ENCODE results near the gene CRACR2B. TPM values are rescaled to one million over a fixed set of nuclear protein-coding genes. Genes with fewer than 3 reads are reported as not detected.

Gene CRACR2B
- total and polyA plus RNA-seq, 2 of the 13 experiments (the other 11 are each of a cell fraction or from before 2014, with no cell fraction given): 14.9 to 21.0 TPM

DNA sequence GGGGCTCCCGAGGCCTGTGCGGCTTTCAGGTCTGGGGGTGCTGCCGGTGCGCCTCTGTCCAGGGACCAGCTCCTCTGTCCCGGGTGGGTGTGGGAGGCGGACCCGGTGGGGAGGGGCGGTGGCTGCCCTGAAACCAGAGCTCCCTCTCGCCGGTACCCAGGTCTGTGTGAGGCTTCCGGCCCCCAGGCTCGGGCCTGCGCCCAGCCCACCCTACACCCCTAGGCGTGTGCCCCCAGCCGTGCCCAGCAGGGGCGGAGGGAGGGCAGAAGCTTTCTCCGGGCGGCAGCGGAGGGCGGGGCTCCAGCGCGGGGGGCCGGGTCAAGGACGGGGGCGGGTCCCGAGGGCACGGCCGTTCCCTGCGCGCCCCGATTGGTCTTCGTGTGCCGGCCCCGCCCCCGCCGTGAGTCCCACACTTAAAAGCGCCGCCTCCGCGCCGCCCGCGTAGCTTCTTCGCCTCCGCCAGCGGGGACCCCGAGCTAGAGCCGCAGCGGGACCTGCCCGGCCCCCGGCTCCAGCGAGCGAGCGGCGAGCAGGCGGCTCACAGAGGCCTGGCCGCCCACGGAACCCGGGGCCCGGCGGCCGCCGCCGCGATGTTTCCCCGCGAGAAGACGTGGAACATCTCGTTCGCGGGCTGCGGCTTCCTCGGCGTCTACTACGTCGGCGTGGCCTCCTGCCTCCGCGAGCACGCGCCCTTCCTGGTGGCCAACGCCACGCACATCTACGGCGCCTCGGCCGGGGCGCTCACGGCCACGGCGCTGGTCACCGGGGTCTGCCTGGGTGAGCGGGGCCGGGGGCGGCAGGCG is 8.4 kb upstream of the CRACR2B start:
- Histone ChIP-seq H3K36me3 (replicated peaks in 1 of 2; ENCODE audit: control insufficient read depth in 1 of 2, insufficient read depth in 2 of 2, low read length in 2 of 2) (peaks cover 7 to 13% of the 10 kb centered on the region in 2 experiments; a peak in 4 of 5 replicates), H3K27me3 (ENCODE audit: control insufficient read depth in 1 of 2, insufficient read depth in 2 of 2, low read length in 2 of 2) (no peaks in the 10 kb centered on the region; a peak in 1 of 5 replicates), H3K9ac (ENCODE audit: insufficient read depth, low read depth, low read length) (peak overlapping the region; percentile 92), H4K20me1 (ENCODE audit: insufficient read depth, low read length) (peaks cover 20% of the 10 kb centered on the region), H3K9me3 (ENCODE audit: low read length) (no peaks in the 10 kb centered on the region), H3K27ac (ENCODE audit: extremely low read length, insufficient read depth, low read length) (peak overlapping the region; percentile 92), H3K4me3 (replicated peaks in 1 of 3; ENCODE audit: insufficient read depth in 1 of 3, low read depth in 2 of 3, low read length in 3 of 3) (peak overlapping the region; percentile 80 to 98 (median 94)), H2AFZ (ENCODE audit: low read length) (no peak overlapping the region), H3K4me1 (ENCODE audit: insufficient read depth, low read length) (peaks cover 24% of the 10 kb centered on the region), H3K79me2 (ENCODE audit: insufficient read depth, low read length) (peaks cover 20% of the 10 kb centered on the region), H3K4me2 (ENCODE audit: low read depth, low read length) (peak overlapping the region; percentile 98)
- ChIA-PET CTCF (ENCODE audit: low intra/inter-chr PET ratio, low total read pairs) (no interaction called here), POLR2A (interaction anchor here (0.7 to 9.2 kb wide), 27 partner anchors 9 to 443 kb away, joined by 3 to 264 read pairs (median 5); partner anchors contain the start of genes CD151, CHID1, CRACR2B and DEAF1)
- DNase-seq (ENCODE audit: low spot score) (peak; percentile 77), FAIRE-seq (no peak), ATAC-seq (peak; percentile 61)
- 3% methylated on average over 14 of the region's 96 CpGs for WGBS (ENCODE audit: low lambda C conversion rate)
- in situ Hi-C loops (cut with HindIII; ENCODE audit: extremely low pct_ligation_motif_present, low pct_unique_long_range_greater_than_20kb) (no loop called here), intact Hi-C loops (cut with micrococcal nuclease; ENCODE audit: unreplicated experiment) (no loop called here)
- BruUV-seq (replicated peaks): no TSS peak
- TF ChIP-seq ZFX (CRISPR knock-in tag; IDR thresholded peaks at IDR 0.05; ENCODE audit: low read depth) (peak; percentile 88), ZEB1 (IDR thresholded peaks at IDR 0.05; ENCODE audit: insufficient replicate concordance, low read depth) (no peak), SMYD3 (CRISPR knock-in tag; IDR thresholded peaks at IDR 0.05) (0 out of 2 replicates have a peak, but pooled peaks have one; percentile 29), ZFP41 (CRISPR knock-in tag; IDR thresholded peaks at IDR 0.05; ENCODE audit: borderline replicate concordance) (no peak), SRF (IDR thresholded peaks at IDR 0.05; ENCODE audit: low read depth, low read length) (no peak), GLI4 (CRISPR knock-in tag; IDR thresholded peaks at IDR 0.05; ENCODE audit: borderline replicate concordance) (no peak), ZNF547 (CRISPR knock-in tag; IDR thresholded peaks at IDR 0.05) (peak; percentile 79; the same call in 1 of the 2 replicates), SOX5 (CRISPR knock-in tag; IDR thresholded peaks at IDR 0.05; ENCODE audit: borderline replicate concordance) (no peak), YEATS2 (CRISPR knock-in tag; IDR thresholded peaks at IDR 0.05; ENCODE audit: borderline replicate concordance) (peak; percentile 46; the same call in 1 of the 2 replicates), ZNF777 (CRISPR knock-in tag; IDR thresholded peaks at IDR 0.05) (no peak), ARNT2 (CRISPR knock-in tag; IDR thresholded peaks at IDR 0.05; ENCODE audit: low read depth) (peak; percentile 69; the same call in 1 of the 2 replicates), ZNF558 (CRISPR knock-in tag; IDR thresholded peaks at IDR 0.05; ENCODE audit: borderline replicate concordance) (peak; percentile 49; the same call in 1 of the 2 replicates), KLF16 (CRISPR knock-in tag; IDR thresholded peaks at IDR 0.05) (peak in 1 of 2 experiments; percentile 42; a peak in 2 of 4 replicates), NFYB (CRISPR knock-in tag; IDR thresholded peaks at IDR 0.05) (peak; percentile 69), DNMT1 (CRISPR knock-in tag; IDR thresholded peaks at IDR 0.05) (no peak), SRSF9 (IDR thresholded peaks at IDR 0.05; ENCODE audit: borderline replicate concordance, insufficient read depth, low read depth, low read length, poor library complexity, severe bottlenecking) (no peak), NFATC3 (CRISPR knock-in tag; IDR thresholded peaks at IDR 0.05) (no peak), KAT7 (CRISPR knock-in tag; IDR thresholded peaks at IDR 0.05; ENCODE audit: borderline replicate concordance) (peak; percentile 21; the same call in 1 of the 2 replicates), HNRNPLL (IDR thresholded peaks at IDR 0.05; ENCODE audit: low read depth, low read length, poor library complexity, severe bottlenecking) (peak; percentile 82), SALL1 (CRISPR knock-in tag; IDR thresholded peaks at IDR 0.05) (peak; percentile 38; the same call in 1 of the 2 replicates)
- TF ChIP-seq, protein P1, sequence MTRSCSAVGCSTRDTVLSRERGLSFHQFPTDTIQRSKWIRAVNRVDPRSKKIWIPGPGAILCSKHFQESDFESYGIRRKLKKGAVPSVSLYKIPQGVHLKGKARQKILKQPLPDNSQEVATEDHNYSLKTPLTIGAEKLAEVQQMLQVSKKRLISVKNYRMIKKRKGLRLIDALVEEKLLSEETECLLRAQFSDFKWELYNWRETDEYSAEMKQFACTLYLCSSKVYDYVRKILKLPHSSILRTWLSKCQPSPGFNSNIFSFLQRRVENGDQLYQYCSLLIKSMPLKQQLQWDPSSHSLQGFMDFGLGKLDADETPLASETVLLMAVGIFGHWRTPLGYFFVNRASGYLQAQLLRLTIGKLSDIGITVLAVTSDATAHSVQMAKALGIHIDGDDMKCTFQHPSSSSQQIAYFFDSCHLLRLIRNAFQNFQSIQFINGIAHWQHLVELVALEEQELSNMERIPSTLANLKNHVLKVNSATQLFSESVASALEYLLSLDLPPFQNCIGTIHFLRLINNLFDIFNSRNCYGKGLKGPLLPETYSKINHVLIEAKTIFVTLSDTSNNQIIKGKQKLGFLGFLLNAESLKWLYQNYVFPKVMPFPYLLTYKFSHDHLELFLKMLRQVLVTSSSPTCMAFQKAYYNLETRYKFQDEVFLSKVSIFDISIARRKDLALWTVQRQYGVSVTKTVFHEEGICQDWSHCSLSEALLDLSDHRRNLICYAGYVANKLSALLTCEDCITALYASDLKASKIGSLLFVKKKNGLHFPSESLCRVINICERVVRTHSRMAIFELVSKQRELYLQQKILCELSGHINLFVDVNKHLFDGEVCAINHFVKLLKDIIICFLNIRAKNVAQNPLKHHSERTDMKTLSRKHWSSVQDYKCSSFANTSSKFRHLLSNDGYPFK (CRISPR knock-in tag; IDR thresholded peaks at IDR 0.05; ENCODE audit: borderline replicate concordance): no peak; the same call in 1 of the 2 replicates

Measured in HepG2 (cell line).